DOHH2 (cell line): ENCODE data around the gene MAPK8IP1.

ENCODE experiments used
- CTCF ChIP-seq: fragments of 200-600 bp; sonication (generic); IDR thresholded peaks from one replicate; pipeline ENCODE4 v1.5.1; 2014; ENCODE audit warnings: antibody characterized with exemption, mild to moderate bottlenecking, low read depth, low read length; ENCODE audit not compliant: poor library complexity, severe bottlenecking
- EZH2phosphoT487 ChIP-seq: fragments of 200-600 bp; sonication (generic); IDR thresholded peaks from 2 replicates; pipeline ENCODE4 v1.6.1; 2017; ENCODE audit warnings: borderline replicate concordance, mild to moderate bottlenecking, antibody characterized with exemption, low read length, moderate library complexity, mixed read lengths

- TF ChIP-seq CTCF (no peak), EZH2phosphoT487 (no peak)
Measured at GRCh38 chr11:45851228-45851627, 34.2 kb upstream of the MAPK8IP1 start.
